Activated CD8-positive, alpha-beta memory T cell treated with anti-CD3 and anti-CD28 coated beads for 24 hours (primary cell): Measurements from ENCODE around the gene ASIC1.

Source experiments
- DNase-seq: peaks from one replicate; pipeline ENCODE4 v3.0.0-alpha.2; 2020

ASIC1 gene

DNA sequence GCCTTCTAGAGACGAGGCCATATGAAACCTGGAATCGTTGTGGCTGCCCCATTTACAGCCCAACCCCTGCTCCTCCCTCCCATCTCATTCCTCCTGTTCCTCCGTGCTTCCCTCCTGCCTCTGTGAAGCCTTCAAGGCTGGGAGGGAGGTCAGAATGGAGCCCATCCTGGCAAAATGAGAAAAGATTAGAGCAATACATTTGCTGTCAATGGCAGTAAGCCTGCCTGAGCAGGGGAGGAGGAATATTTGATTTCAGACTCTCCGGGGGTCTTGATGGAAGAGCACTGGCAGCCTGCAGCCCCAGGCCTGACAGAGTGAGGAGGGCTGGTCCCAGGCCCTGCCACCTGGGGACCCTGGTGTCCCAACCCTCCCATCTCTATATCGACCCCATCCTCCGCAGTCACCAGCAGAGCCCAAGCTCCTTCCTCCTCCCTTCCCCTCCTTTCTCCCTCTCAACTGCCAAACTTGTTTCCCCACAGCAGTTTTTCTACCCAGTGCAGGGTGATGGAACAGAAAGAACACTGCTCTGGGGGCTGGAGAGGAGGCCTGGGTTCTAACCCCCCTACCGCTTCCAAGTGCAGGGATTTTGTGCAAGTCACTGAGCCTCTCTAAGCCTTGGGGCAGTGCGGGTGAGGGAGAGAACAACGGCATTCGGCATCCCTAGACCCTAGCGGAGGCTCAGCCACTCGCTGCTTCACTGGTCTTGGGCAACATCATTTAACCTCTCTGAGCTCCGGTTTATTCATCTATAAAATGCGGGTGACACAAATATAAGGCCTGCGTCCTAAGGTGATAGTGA, 16.1 kb upstream of the ASIC1 start:
- DNase-seq, result peak; percentile 50

DNA sequence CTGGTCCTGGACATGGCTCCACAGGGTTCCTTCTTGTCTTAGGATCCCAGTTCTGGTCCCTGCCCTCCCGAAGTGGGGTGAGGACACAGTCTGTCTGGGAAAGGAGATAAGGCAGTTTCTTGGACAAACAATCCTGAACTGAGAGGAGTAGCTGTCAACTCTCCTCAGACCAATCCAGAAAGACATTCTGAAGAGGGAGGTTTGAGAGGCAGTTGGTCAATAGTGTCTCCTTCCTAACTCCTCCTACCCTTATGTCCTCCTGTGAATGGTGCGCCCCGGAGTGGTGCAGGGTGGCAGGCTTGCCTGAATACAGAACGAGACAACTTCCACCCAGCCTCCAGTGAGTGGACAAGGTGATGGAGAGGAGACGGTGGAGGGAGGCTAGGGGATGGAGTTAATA, 15.4 kb upstream of the ASIC1 start:
- no peak for DNase-seq

DNA sequence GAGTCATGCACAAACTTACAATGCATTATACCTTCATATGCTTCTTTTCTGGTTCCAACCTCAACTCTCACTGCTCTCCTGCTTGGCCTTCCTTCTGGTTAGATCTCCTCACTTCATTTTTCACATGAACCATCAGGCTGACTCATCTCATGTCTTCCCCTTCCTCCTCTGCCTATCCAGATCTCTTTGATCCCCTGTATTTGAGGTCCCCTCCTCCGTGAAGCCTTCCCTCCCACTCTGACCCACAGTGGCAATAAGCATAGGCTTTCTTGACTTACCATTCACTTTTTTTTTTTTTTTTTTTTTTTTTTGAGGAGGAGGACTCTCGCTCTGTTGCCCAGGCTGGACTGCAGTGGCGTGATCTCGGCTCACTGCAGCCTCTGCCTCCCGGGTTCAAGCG, 14.7 kb upstream of the ASIC1 start:
- no peak for DNase-seq

GRCh38 chr12:50043308-50043707, 14.1 kb upstream of the ASIC1 start:
- DNase-seq, result no peak

- no peak for DNase-seq
Measured at GRCh38 chr12:50043854-50044253, 13.5 kb upstream of the ASIC1 start.

DNA sequence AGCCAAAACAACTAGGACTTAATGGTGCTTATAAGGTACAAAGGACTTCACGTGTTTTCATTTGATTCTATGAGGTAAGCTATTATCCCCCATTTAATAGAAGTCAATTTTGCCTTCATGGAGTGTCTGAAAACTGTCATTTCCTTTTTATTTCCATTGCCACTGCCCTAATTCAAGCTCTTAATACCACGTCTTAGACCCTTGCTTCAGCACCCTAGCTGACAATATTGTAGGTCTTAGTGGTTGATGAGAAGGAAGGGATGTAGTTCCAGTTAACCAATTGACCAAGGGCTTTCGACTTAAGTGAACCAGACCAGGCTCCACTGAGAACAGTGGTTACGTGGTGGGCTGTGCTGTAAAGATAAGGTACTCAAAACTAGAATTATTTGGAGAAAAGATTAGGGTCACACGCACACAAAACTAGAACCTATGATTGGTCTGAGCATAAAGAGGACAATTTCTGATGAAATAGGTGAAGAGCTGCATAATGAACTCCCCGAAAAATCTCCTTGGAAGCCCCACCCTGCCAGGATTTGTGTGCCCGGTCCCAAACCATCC, 9.6 kb upstream of the ASIC1 start:
- no peak for DNase-seq

DNA sequence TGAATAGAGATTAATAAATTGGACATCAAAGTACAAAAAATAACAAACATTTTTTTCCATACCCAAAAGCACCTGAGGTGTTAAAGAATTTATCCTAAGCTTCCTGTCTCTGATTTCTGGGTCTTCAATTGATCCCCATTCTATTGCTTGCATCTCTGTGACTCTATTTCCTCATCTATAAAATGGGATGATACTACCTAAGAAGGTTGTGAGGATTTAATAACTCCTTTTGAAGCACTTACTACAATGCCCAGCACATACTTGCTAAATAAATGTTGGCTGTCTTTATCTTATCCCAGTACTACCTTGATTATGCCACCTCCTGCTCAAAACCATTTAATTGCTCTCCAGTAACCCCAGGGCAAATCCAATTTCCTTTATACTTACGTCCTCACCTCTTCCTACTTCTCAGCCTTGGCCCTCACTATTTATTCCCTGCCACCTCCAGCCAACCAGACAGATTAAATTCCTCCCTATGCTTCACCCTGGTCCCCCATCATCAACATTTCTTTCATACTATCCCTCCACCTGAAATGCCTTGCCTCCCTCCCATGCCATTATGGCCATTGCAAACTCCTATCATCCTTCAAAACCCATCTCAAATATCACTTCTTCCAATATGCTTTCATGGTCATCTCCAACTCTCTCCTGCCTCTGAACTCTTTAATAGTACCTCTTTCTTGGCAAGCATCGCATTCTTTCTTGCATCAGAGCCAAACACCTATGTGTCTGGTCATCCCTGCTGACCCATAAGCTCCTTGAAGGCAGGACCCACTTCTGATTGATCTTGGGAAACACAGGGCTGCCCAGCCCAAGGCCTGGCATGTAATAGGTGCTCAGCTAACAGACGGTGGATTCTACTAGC, 7.9 kb upstream of the ASIC1 start:
- no peak for DNase-seq

DNA sequence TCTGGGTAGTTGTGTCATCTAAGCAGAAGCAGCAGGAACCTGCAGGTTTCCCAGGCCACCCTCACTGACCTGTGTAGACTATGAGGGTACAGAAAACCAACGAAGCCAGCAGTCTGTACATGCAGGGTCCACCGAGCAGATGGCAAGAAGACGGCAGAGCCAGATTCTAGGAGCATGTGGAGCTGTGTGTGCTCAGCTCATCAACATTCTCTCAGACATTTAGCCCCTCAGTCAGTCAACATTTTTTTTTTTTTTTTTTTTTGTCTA, 7.3 kb upstream of the ASIC1 start:
- no peak for DNase-seq

GRCh38 chr12:50050410-50051098, 6.8 kb upstream of the ASIC1 start:
- DNase-seq, result no peak

GRCh38 chr12:50051101-50051806, 6.1 kb upstream of the ASIC1 start:
- no peak for DNase-seq

GRCh38 chr12:50052544-50052943, 4.9 kb upstream of the ASIC1 start:
- DNase-seq, result no peak

DNA sequence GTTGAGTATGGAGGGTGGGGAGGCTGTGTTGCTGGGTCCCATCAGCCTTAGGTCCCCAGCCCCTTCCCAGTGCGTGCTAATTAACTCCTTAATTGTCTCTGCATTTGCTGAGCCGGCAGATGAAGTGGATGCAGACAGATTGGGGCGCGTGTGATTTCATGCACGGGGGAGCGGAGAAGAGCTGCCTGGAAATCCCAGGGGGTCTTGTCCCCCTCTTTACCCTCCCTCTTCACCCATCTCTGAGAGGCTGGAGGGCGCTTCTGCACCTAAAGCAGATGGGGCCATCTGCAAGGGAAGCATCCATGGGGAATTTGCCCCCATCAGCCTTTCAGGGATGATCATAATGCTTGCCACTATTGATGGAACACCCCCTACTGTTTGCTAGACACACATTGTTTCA, 4.4 kb upstream of the ASIC1 start:
- DNase-seq, result no peak

- DNase-seq, result no peak
Measured at GRCh38 chr12:50053583-50053982, 3.8 kb upstream of the ASIC1 start.

- DNase-seq, result peak; percentile 88
Measured at GRCh38 chr12:50055831-50056638, 1.4 kb upstream of the ASIC1 start.

- no peak for DNase-seq
Measured at GRCh38 chr12:50056639-50056976, 788 bp upstream of the ASIC1 start.

DNA sequence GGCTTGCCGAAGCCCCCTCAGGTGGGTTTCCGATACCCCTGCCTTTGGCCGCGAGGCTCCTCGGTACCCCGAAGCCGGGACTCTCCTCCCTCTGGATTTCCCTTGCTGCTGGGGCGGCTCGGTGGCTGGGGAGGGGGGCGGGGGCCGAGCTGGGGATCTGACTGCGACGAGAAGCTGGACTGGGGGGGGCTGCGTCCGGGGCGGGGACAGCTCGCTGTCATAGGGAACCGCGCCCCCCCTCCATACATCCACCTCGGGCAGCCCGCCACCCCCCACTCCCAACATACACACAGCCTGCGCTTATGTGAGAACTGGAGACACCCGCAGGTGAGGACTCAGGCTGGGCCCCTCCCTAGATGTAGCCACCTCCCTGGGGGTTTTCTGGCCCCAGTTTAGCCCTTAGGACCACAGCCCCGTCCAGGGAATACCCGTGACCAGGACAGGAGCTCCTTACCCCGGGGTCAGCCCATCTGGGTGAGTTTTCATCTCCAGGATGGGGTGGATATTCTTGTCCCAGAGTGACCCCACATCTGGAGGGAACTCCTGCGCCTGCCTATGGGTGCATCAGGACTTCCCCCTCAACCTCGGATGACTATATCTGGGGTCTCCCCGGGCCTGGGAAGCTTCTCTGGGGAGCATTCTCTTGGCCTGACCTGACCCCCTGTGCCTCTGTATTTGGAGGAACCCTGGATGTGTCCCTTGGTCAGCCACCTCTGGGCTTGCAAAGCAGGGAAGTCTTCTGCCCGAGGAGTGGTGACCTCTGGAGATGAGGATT, 687 bp downstream of the ASIC1 start:
- DNase-seq, result peak; percentile 73

DNA sequence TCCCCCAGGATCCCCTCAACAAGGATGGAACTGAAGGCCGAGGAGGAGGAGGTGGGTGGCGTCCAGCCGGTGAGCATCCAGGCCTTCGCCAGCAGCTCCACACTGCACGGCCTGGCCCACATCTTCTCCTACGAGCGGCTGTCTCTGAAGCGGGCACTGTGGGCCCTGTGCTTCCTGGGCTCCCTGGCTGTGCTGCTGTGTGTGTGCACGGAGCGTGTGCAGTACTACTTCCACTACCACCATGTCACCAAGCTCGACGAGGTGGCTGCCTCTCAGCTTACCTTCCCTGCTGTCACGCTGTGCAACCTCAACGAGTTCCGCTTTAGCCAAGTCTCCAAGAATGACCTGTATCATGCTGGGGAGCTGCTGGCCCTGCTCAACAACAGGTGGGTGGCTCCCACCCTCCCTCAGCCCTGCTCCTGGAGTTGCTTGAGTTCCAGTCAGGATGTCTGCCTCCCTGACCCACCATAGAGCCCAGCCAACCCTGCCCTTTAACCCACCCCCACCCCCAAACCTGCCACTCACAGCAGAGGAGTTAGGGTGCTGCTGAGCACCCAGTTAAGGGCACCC, 1.4 kb downstream of the ASIC1 start:
- DNase-seq, result peak; percentile 69

GRCh38 chr12:50059440-50060119, 2.2 kb downstream of the ASIC1 start:
- peak; percentile 82 for DNase-seq

DNA sequence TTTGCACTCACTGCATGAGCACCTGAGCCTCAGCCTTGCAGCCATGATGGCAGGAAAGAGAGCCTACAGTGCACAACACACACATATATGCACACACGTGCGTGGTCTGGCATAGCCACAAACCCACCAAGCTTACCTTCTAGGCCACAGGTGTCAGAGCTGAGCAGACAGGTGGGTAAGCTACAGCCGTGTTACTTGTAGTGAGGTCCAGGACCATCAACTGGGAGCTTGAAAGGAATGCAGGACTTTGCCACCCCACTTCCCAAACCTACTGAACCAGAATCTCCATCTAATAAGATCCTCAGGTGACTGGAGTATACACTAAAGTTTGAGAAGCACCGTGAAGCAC, 2.7 kb downstream of the ASIC1 start:
- no peak for DNase-seq

DNA sequence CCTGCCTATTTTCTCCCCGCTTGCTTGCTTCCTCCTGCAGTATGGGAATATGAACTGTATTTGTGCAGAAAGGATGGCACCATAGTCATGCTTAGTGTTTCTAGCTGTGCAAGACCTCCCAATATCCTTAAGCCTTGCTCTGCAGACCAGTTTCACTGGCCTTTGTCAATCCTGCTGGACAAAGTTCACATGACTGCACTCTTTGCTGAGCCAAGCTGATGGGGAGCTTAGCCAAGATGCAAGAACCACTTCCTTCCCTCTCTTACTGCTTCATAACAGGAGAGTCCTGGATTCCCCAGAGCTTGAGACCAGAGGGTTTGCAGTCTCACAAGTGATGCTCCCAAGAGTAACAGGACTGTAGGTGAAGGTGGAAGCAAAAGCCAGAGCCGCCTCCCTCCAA, 3.8 kb downstream of the ASIC1 start:
- DNase-seq, result no peak
